Activated T-helper 17 cell treated with anti-CD3 and anti-CD28 coated beads, Interleukin-2, amount 50 U/mL, for 72 hours (primary cell): ENCODE measurements around the gene CEP104. TPM values are rescaled to one million over a fixed set of nuclear protein-coding genes. Genes with fewer than 3 reads are reported as not detected.

ENCODE experiments used
- ATAC-seq: fragments of 150-1000 bp; cut with Tn5 transposase; replicated peaks from 2 replicates; pipeline ENCODE4 v1.10.0; 2021; ENCODE audit warnings: mild to moderate bottlenecking, moderate library complexity
- H3K27ac Mint-ChIP-seq: one replicate; pipeline ENCODE4 v1.8.0; 2022; ENCODE audit warnings: mixed read lengths
- H3K27me3 Mint-ChIP-seq: one replicate; pipeline ENCODE4 v1.8.0; 2022; ENCODE audit warnings: mixed read lengths
- H3K36me3 Mint-ChIP-seq: one replicate; pipeline ENCODE4 v1.8.0; 2022; ENCODE audit warnings: low read depth, mild to moderate bottlenecking, mixed read lengths
- H3K4me1 Mint-ChIP-seq: one replicate; pipeline ENCODE4 v1.8.0; 2022; ENCODE audit warnings: mixed read lengths
- H3K4me3 Mint-ChIP-seq: one replicate; pipeline ENCODE4 v1.8.0; 2022; ENCODE audit warnings: mild to moderate bottlenecking, mixed read lengths
- H3K9me3 Mint-ChIP-seq: one replicate; pipeline ENCODE4 v1.8.0; 2022; ENCODE audit warnings: mixed read lengths
- total RNA-seq, 2 donors: library from RNA; stranded (reverse); gene quantifications; one replicate each; pipeline ENCODE4 v1.2.3, GENCODE V29; 2022

The CEP104 gene
- 10 to 100 TPM; 17.8 to 39.4 TPM for total RNA-seq

DNA sequence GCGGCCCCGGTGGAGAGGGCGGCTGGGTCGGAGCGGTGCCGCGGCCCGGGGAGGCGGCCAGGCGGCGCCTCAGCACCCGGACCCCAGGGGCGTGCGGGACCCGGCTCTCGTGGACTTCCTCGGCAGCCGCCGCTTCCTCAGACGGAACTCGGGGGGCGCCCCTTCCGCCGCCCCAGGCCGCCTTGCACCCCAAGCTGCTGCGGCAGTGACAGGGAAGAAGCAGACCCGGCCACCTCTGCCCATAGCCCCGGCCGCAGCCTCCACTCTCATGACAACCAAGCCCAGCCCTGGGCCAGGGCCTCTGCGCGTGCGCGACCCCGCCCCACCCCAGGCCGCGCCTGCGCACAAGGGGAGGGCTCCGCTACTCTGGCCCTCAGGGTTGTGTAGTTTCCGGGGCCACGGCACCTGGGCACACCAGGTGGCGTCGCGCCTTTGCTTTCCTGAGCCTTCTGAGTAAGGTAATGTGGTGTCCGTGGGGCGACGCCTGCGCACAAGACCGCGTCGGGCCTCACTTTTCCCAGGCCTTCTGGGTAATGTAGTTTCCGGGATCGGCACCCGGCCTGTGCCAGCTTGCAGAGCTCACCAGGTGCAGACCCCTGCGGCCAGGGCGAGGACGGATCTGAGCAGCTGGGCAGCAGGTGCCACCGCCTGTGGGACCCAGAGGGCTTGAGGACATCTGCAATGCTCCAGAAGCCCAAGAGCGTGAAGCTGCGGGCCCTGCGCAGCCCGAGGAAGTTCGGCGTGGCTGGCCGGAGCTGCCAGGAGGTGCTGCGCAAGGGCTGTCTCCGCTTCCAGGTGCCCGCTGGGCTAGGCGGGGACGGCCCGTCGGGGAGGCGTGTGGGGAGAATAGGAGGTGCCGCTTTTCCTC is at the start of gene CEP104, which contains the start of gene DFFB:
TSS of gene CEP104 (minus strand) at position 289 of the 868 bp plus-strand sequence. CDS start 4,804 bp downstream, outside the sequence.
TSS of gene DFFB (plus strand) at position 554 of the 868 bp plus-strand sequence. CDS start at position 682, 128 bp downstream.
- ATAC-seq: peak; percentile 98
- Mint-ChIP-seq H3K27ac (peak within 1 kb of the TSS; percentile 93), H3K4me1 (peaks cover 6% of the 10 kb centered on the region), H3K4me3 (peak within 1 kb of the TSS; percentile 97), H3K27me3 (no peaks in the 10 kb centered on the region), H3K9me3 (no peaks in the 10 kb centered on the region), H3K36me3 (no peaks in the 10 kb centered on the region)

DNA sequence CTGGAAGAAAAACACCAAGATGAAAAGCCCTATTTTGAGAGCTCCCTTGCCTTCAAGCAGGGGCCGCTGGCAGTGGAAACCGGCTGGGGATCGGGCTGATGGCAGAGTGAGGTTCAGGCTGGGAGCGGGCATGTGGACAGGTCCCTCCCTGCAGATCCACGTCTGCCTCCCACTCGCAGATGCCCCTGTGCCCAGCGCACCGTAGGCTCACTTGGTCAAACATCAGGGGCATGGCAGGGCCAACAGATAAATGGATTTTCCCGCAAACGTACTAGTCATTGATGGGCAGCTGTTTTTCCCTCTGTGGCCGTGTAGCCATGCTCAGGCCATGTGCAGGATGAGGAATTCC is 49.6 kb upstream of the CEP104 start:
- H3K9me3 Mint-ChIP-seq: no peaks in the 10 kb centered on the region
- H3K4me1 Mint-ChIP-seq: peaks cover 10% of the 10 kb centered on the region
- H3K27me3 Mint-ChIP-seq: no peaks in the 10 kb centered on the region
- no peak overlapping the region for H3K4me3 Mint-ChIP-seq
- H3K27ac Mint-ChIP-seq: no peak overlapping the region
- no peak for ATAC-seq
- no peaks in the 10 kb centered on the region for H3K36me3 Mint-ChIP-seq

DNA sequence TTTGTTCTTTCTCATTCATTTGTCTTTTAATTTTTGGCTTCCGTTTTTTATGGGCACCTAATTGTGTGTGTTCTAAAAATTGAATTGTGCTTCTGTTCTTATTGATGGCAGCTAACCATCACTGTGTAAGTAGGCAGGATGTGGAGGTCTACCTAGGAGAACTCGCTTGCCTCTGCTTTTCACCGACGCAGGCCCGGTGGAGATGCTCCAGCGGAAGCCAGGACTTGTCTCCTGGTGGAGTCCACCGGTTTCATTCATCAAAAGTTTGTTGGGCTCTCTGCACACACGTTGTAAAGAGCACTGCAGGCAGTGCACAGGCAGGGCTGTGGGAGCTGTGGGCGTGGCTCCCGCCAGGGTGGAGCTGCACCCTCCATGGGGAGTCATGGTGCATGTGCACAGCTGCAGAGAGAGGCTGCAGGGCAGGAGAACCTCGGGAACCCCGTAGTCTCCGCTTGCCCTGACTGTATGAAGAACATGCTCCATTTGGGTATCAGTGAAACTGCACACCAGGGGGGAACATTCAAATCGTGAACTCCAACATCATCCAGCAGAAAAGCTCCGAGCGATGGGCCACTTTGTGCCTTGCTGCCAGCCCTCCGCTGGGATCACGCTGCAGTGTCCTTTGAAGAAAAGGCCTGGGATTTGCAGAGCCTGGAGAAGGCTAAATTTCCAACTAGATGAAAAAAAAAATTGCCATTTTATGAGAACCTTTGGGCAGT is 49.1 kb upstream of the CEP104 start:
- H3K36me3 Mint-ChIP-seq: no peaks in the 10 kb centered on the region
- H3K27me3 Mint-ChIP-seq: no peaks in the 10 kb centered on the region
- no peaks in the 10 kb centered on the region for H3K9me3 Mint-ChIP-seq
- H3K27ac Mint-ChIP-seq: no peak overlapping the region
- no peak overlapping the region for H3K4me3 Mint-ChIP-seq
- peaks cover 10% of the 10 kb centered on the region for H3K4me1 Mint-ChIP-seq
- ATAC-seq: no peak

DNA sequence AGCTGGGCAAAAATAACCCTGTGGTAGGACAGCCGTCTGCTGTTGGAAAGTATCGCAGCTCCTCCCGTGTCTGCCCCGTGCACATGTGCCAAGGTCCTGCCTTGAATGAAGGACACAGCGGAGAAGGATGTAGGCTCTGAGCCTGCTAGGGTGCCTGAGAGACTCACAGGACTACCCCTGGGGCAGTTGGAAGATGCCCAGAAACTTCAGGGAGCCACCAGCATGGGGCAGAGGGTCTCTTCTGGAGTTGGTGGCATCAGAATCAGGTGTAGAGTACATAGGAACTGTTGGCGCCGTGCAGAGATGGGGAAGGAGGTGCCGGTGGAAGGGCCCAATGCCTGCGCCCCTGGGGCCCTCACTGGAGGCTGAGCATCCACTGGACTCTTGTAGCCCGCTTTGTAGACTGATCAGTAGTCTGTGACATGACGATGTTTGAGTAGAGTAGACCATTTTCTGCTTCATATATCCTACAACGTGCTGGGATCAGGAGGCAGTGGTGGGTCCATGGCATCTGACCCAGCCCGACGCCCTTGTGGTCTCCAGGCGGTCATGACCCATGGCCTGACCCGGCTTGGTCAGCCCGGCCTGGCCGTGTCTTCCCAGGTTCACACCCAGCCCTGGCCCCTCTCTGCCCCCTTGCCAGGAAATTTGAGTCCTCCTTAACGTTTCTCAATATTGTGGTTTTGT is 48.4 kb upstream of the CEP104 start:
- peaks cover 10% of the 10 kb centered on the region for H3K4me1 Mint-ChIP-seq
- H3K4me3 Mint-ChIP-seq: no peak overlapping the region
- H3K27me3 Mint-ChIP-seq: no peaks in the 10 kb centered on the region
- H3K27ac Mint-ChIP-seq: no peak overlapping the region
- no peaks in the 10 kb centered on the region for H3K9me3 Mint-ChIP-seq
- no peaks in the 10 kb centered on the region for H3K36me3 Mint-ChIP-seq
- ATAC-seq: no peak

DNA sequence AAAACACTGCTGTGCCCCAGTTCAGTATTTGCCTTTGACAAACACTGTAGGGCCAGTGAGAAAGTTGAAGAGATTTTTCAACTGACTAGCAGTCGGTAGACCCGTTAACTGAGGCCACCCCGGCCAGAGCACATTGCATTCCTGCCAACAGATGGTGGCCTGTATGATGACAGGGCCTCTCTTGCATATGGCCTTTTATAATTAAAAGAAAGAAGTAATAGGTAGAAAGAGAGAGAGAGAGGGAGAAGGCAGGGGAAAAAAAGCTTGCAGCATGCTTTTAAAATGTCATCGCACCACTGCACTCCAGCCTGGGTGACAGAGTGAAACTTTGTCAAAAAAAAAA is 47.8 kb upstream of the CEP104 start:
- Mint-ChIP-seq H3K27ac (no peak overlapping the region), H3K4me1 (peaks cover 10% of the 10 kb centered on the region), H3K27me3 (no peaks in the 10 kb centered on the region), H3K4me3 (no peak overlapping the region), H3K9me3 (no peaks in the 10 kb centered on the region), H3K36me3 (no peaks in the 10 kb centered on the region)
- no peak for ATAC-seq

DNA sequence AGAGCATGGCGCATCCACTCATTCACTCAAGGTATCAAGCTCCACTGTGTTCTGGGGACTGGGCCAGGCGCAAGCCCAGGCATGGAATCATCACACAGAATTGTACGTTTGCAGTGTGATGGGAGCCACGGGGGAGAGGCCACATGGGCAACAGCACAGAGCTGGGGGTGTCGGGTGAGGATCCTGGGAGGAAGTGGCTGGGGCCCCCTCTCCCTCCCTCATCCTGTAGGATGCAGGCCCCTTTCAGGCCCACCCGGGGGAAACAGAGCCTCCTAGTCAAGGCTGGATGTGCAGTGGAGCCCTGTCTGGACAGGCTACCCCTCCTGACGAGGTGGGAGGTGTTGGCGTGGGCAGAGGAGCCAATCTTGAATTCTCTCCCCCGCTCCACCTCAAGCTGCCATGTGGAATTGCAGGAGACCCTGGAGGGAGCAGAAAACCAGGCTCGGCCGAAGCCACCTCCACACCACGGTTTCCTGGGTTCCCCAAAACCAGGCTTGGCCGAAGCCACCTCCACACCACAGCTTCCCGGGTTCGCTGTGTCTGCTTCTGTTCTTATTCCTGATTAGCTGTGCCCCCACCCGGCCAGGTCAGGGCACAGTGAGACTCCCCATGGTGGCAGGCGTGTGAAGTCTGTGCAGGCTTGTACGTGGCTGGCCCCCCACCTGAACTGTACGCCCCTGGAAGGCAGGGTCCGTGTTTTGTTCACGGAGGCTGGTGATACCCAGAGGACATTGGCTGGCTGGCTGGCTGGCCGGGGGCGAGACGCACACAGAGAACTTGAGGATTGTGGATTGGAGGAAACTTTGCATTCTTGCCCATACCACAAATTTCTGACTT is 47.2 kb upstream of the CEP104 start:
- H3K4me3 Mint-ChIP-seq: peak overlapping the region; percentile 98

DNA sequence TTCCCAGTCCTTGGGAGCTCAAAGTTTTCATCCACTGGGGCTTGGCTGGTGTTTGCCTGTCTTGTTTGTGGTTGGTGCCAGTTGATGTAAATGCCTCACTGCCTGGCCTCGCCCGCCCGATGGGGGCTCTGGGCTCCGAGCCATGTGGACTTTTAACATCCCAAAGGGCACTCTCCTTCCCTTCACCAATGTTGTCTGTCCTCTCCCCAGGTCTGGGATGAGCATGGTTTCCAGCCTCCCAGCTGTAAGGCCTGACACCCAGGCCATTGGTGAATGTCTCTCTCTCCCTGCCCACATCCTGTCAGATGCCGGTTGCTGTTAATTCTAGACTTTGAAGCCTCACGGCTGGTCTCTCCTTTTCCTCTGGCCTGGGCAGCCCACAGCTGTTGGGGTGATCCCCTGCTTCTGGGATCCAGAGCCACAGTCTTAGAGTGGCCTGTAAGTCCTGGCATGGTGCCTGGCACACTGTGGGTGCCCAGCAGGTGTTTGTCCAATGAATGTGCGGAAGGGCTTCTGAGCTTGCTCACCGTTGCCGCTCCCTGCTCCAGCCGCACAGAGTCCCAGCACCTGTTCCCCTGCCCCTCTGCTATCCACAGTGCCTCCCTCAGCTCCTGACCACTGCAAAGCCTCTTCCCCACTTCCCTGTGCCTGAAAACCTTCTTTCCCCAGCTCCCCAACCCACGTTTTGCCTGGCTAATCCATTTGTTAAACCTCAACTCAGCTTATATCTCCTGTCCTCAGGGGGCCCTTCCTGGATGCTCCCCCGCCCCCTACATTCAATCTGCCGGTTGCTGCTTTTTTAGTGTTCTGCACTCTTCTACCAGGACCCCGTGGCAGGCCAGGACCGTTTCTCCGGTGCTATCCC is 46.4 kb upstream of the CEP104 start:
- H3K9me3 Mint-ChIP-seq: no peaks in the 10 kb centered on the region
- ATAC-seq: no peak
- H3K27me3 Mint-ChIP-seq: no peaks in the 10 kb centered on the region
- H3K4me3 Mint-ChIP-seq: peak overlapping the region; percentile 98
- H3K36me3 Mint-ChIP-seq: peaks cover 8% of the 10 kb centered on the region
- H3K27ac Mint-ChIP-seq: peak overlapping the region; percentile 53
- H3K4me1 Mint-ChIP-seq: peaks cover 18% of the 10 kb centered on the region

More for the DNA sequence above, 47.2 kb upstream of the CEP104 start:
- Mint-ChIP-seq H3K4me1 (peaks cover 10% of the 10 kb centered on the region), H3K27ac (no peak overlapping the region), H3K27me3 (no peaks in the 10 kb centered on the region), H3K36me3 (no peaks in the 10 kb centered on the region), H3K9me3 (no peaks in the 10 kb centered on the region)
- ATAC-seq: no peak

DNA sequence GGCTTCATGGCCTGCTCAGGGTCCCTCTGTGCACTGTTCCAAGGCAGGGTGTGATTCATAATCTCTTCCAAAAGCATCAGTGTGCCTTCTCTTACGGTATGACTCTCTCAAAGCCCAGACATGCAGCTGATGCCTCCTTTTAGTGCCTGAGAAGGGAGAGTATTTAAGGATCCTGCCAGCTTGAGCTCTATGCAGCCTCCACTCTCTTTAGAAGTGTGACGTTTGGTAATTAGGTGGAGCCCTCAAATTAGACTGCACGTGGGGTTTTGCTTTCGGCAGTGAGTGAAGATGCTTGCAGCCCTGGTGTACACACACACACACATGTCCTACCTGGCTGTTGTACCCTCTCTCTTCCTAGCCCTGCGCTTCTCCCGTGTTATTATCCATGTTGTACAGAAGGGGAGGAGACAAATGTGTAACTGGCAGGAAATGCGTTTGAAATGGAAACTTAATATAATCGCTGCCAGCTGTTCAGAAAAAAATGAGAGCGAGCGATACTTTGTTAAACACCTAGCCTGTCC is 45.6 kb upstream of the CEP104 start:
- Mint-ChIP-seq H3K36me3 (peaks cover 15% of the 10 kb centered on the region), H3K4me3 (peak overlapping the region; percentile 98), H3K9me3 (no peaks in the 10 kb centered on the region), H3K27me3 (no peaks in the 10 kb centered on the region), H3K27ac (no peak overlapping the region), H3K4me1 (peaks cover 20% of the 10 kb centered on the region)
- ATAC-seq: no peak

DNA sequence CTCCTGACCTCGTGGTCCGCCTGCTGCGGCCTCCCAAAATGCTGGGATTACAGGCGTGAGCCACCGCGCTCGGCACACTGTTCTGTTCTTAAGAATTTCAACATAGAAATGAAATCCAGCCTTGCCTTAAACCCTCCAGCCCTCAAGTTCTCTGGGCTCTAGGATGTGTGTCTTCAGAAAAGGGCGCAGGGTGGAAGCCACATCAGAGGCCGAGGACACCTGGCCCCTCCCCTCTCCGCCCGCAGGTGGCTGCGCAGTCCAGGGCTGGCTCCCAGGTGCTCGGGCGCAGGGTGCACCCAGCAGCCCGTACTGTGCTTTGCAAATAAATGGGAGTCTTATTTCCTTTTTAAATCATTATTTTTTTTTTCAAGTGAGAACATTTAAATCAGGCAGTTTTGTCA is 45.1 kb upstream of the CEP104 start:
- ATAC-seq: no peak
- Mint-ChIP-seq H3K9me3 (peaks cover 3% of the 10 kb centered on the region), H3K4me3 (peak overlapping the region; percentile 98), H3K27ac (no peak overlapping the region), H3K36me3 (peaks cover 20% of the 10 kb centered on the region), H3K4me1 (peaks cover 25% of the 10 kb centered on the region), H3K27me3 (no peaks in the 10 kb centered on the region)

DNA sequence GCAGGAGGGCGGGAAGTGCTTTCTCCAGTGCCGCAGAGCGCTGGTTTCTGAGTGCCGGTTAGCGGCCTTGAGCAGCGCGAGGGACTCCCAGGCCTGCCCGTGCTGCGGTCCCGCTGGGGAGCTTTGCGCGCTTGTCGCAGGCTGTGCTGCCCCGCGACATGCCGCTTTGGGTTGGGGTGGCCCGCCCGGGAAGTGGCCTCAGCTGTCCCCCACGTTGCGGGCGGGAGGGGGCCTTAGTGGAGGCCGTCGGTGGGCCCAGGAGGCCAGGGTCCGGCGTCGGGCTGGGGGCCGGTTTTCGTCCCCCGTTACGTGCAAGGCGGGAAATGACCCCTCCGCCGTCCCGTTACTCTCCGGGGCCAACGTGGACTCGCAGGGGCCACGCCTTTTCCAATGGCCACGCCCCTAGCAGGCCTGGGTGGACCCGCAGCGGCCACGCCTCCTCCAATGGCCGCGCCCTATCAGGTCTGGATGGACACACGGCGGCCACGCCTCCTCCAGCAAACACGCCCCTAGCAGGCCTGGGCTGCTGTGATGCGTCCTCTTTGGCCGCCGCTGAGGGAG is 44.0 kb upstream of the CEP104 start:
- peak; percentile 80 for ATAC-seq
- peak overlapping the region; percentile 98 for H3K4me3 Mint-ChIP-seq
- peaks cover 30% of the 10 kb centered on the region for H3K36me3 Mint-ChIP-seq
- H3K4me1 Mint-ChIP-seq: peaks cover 30% of the 10 kb centered on the region
- H3K27ac Mint-ChIP-seq: peak overlapping the region; percentile 99
- no peaks in the 10 kb centered on the region for H3K27me3 Mint-ChIP-seq
- H3K9me3 Mint-ChIP-seq: peaks cover 4% of the 10 kb centered on the region

DNA sequence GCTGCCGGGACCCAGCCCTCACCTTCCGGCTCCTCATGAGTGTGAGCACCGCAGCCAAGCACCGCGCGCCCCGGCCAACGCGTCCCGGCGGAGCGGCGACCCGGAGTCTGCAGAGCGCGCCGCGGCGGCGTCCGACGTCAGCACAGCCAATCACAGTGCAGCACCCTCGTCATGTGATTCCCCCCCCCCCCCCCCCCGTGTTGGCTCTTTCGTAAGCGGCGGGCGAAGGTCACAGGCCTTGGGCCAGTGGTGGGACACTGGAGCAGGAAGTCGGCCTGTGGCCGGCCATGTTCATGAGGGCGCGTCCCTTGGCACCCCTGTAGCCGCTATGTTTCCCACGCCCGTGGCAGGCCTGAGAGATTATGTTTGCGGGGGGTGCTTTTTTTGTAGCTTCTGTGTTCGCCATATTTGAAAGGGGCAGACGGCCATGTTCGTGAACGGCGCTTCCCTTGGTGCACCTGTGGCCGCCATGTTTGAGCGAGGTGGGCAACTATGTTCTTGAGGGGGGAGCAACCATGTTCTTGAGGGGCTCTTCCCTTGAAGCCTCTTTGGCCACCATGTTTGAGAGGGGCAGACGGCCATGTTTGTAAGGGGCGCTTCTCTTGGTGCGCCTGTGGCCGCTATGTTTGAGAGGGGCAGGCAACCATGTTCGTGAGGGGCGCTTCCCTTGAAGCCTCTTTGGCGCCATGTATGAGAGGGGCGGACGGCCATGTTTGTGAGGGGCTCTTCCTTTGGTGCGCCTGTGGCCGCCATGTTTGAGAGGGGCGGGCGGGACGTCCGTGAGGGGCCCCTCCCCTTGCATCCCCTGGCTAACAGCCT is 43.3 kb upstream of the CEP104 start, which contains the start of gene C1orf174:
TSS of gene C1orf174 (minus strand) at position 123 of the 819 bp plus-strand sequence. CDS start at position 37, 86 bp downstream.
- ATAC-seq: peak; percentile 77
- Mint-ChIP-seq H3K36me3 (peaks cover 37% of the 10 kb centered on the region), H3K27me3 (no peaks in the 10 kb centered on the region), H3K27ac (peak within 1 kb of the TSS; percentile 99), H3K4me1 (peaks cover 27% of the 10 kb centered on the region), H3K9me3 (peaks cover 4% of the 10 kb centered on the region), H3K4me3 (peak within 1 kb of the TSS; percentile 98)

DNA sequence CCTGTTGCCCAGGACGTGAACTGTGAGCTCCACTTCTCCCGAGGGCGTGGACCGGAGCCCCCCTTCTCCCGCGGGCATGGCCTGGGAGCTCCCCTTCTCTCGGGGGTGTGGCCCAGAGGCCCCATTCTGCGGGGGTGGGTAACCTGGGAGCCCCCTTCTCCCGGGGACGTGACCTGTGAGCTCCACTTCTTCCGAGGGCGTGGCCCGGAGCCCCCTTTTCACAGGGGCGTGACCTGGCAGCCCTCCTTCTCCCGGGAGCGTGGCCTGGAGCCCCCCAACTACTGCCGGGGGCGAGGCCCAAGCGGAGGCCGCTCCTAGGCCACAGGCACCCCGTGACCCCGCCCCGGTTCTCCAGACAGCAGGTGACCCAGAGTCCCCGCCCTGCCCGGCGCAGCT is 42.7 kb upstream of the CEP104 start:
- Mint-ChIP-seq H3K4me1 (peaks cover 27% of the 10 kb centered on the region), H3K4me3 (peak overlapping the region; percentile 98), H3K27me3 (no peaks in the 10 kb centered on the region), H3K27ac (peak overlapping the region; percentile 64), H3K36me3 (peaks cover 42% of the 10 kb centered on the region), H3K9me3 (peaks cover 4% of the 10 kb centered on the region)
- ATAC-seq: no peak
